ENCODE data around the gene KLHL29.
"Not testable (repeated sequence)": the region's sequence is repeated elsewhere in the genome, so short reads cannot be mapped to it uniquely, and the experiment has no call there.

KLHL29 gene

DNA sequence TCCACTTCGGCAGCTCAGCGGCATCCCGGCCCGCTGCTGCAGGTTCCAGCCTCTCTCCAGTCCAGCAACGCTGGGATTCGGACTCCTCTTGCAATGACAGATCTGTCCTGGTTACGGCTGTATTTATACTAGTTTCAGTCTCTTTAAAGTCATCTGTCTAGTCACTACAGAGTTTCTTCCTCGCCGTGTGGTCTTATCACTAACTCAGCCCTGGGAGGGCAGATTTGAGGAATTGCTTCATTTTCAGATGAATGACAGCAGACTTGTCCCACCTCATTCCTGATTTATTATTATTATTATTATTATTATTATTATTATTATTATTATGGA lies 2.2 kb downstream of the KLHL29 start:
- Histone ChIP-seq H3K4me3 (ENCODE audit: low read depth, low read length) (peak overlapping the region; percentile 77), H3K27me3 (ENCODE audit: control insufficient read depth, insufficient read depth, low read length) (peaks cover 51% of the 10 kb centered on the region), H3K9me3 (ENCODE audit: control insufficient read depth, insufficient read depth, low read length) (no peaks in the 10 kb centered on the region), H3K4me1 (ENCODE audit: control insufficient read depth, insufficient read depth, low read length) (no peaks in the 10 kb centered on the region), H3K36me3 (ENCODE audit: control insufficient read depth, insufficient read depth, low read length) (no peaks in the 10 kb centered on the region), H3K9ac (ENCODE audit: low read depth, low read length) (no peak overlapping the region)

- Histone ChIP-seq H3K9ac (ENCODE audit: low read depth, low read length) (no peak overlapping the region), H3K27me3 (ENCODE audit: control insufficient read depth, insufficient read depth, low read length) (peaks cover 45% of the 10 kb centered on the region)
Observed at GRCh38 chr2:23387845-23388244, 2.9 kb downstream of the KLHL29 start.

GRCh38 chr2:23388294-23388693 lies 3.3 kb downstream of the KLHL29 start:
- Histone ChIP-seq H3K4me1 (ENCODE audit: control insufficient read depth, insufficient read depth, low read length) (no peaks in the 10 kb centered on the region), H3K36me3 (ENCODE audit: control insufficient read depth, insufficient read depth, low read length) (no peaks in the 10 kb centered on the region), H3K9ac (ENCODE audit: low read depth, low read length) (no peak overlapping the region), H3K27me3 (ENCODE audit: control insufficient read depth, insufficient read depth, low read length) (peaks cover 41% of the 10 kb centered on the region), H3K4me3 (ENCODE audit: low read depth, low read length) (no peak overlapping the region), H3K9me3 (ENCODE audit: control insufficient read depth, insufficient read depth, low read length) (no peaks in the 10 kb centered on the region)

More at GRCh38 chr2:23387845-23388244, 2.9 kb downstream of the KLHL29 start:
- H3K36me3 ChIP-seq (ENCODE audit: control insufficient read depth, insufficient read depth, low read length) = no peaks in the 10 kb centered on the region
- H3K4me3 ChIP-seq (ENCODE audit: low read depth, low read length) = no peak overlapping the region
- no peaks in the 10 kb centered on the region for H3K4me1 ChIP-seq (ENCODE audit: control insufficient read depth, insufficient read depth, low read length)
- H3K9me3 ChIP-seq (ENCODE audit: control insufficient read depth, insufficient read depth, low read length) = no peaks in the 10 kb centered on the region

GRCh38 chr2:23388756-23389514 lies 4.0 kb downstream of the KLHL29 start:
- Histone ChIP-seq H3K9ac (ENCODE audit: low read depth, low read length) (no peak overlapping the region), H3K27me3 (ENCODE audit: control insufficient read depth, insufficient read depth, low read length) (peaks cover 34% of the 10 kb centered on the region), H3K9me3 (ENCODE audit: control insufficient read depth, insufficient read depth, low read length) (no peaks in the 10 kb centered on the region), H3K36me3 (ENCODE audit: control insufficient read depth, insufficient read depth, low read length) (no peaks in the 10 kb centered on the region), H3K4me1 (ENCODE audit: control insufficient read depth, insufficient read depth, low read length) (no peaks in the 10 kb centered on the region), H3K4me3 (ENCODE audit: low read depth, low read length) (no peak overlapping the region)

GRCh38 chr2:23390152-23390551 lies 5.2 kb downstream of the KLHL29 start:
- H3K27me3 ChIP-seq (ENCODE audit: control insufficient read depth, insufficient read depth, low read length) = peaks cover 28% of the 10 kb centered on the region
- no peaks in the 10 kb centered on the region for H3K36me3 ChIP-seq (ENCODE audit: control insufficient read depth, insufficient read depth, low read length)
- no peak overlapping the region for H3K4me3 ChIP-seq (ENCODE audit: low read depth, low read length)
- H3K9ac ChIP-seq (ENCODE audit: low read depth, low read length) = no peak overlapping the region
- H3K4me1 ChIP-seq (ENCODE audit: control insufficient read depth, insufficient read depth, low read length) = no peaks in the 10 kb centered on the region
- no peaks in the 10 kb centered on the region for H3K9me3 ChIP-seq (ENCODE audit: control insufficient read depth, insufficient read depth, low read length)

GRCh38 chr2:23391237-23391736 lies 6.3 kb downstream of the KLHL29 start:
- not testable (repeated sequence) for H3K9ac ChIP-seq (ENCODE audit: low read depth, low read length); H3K9me3 ChIP-seq (ENCODE audit: control insufficient read depth, insufficient read depth, low read length); H3K4me3 ChIP-seq (ENCODE audit: low read depth, low read length); H3K36me3 ChIP-seq (ENCODE audit: control insufficient read depth, insufficient read depth, low read length); H3K4me1 ChIP-seq (ENCODE audit: control insufficient read depth, insufficient read depth, low read length)
- peaks cover 25% of the 10 kb centered on the region for H3K27me3 ChIP-seq (ENCODE audit: control insufficient read depth, insufficient read depth, low read length)

DNA sequence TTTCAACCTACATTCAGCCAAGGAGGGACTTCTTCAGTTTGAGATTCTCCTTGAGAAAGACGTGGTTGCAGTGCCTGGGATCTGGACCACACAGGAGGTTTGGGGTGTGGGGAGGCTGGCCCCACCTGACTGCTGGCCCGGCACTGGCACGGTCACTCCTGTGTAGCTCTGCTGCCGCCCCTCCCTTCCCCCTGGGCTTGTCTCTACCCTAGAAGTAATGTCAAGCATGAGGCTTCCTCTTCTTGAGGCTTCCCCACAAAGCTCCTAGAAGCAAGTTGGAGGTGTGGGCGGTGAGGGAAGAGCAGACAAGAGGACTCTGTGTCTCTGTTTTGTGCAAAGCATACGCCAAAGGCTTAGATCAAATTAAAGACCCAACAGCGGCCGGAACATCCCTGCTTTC lies 8.7 kb downstream of the KLHL29 start:
- Histone ChIP-seq H3K9ac (ENCODE audit: low read depth, low read length) (no peak overlapping the region), H3K4me1 (ENCODE audit: control insufficient read depth, insufficient read depth, low read length) (no peaks in the 10 kb centered on the region), H3K36me3 (ENCODE audit: control insufficient read depth, insufficient read depth, low read length) (no peaks in the 10 kb centered on the region), H3K9me3 (ENCODE audit: control insufficient read depth, insufficient read depth, low read length) (no peaks in the 10 kb centered on the region), H3K4me3 (ENCODE audit: low read depth, low read length) (no peak overlapping the region), H3K27me3 (ENCODE audit: control insufficient read depth, insufficient read depth, low read length) (peaks cover under 1% of the 10 kb centered on the region)

DNA sequence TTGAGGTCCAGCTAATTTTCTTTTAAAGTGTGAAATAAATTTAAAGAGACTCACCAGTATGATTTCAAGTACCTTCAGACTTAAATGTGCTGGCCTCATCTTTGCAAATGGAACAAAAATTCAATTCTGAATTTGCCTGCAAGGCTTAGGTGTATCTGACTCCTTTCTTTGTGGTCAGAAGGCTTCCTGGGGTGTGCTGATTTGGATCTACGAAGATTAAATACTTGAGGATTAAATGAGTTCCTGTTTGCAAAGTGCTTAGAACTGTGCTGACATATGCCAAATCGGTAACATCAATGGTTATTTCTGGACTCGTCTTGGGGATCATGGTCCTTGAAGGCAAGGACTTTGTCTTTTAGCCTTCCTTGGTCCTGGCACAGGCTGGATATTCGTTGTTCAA lies 9.7 kb downstream of the KLHL29 start:
- H3K9me3 ChIP-seq (ENCODE audit: control insufficient read depth, insufficient read depth, low read length) = no peaks in the 10 kb centered on the region
- H3K4me1 ChIP-seq (ENCODE audit: control insufficient read depth, insufficient read depth, low read length) = no peaks in the 10 kb centered on the region
- H3K9ac ChIP-seq (ENCODE audit: low read depth, low read length) = no peak overlapping the region
- no peaks in the 10 kb centered on the region for H3K27me3 ChIP-seq (ENCODE audit: control insufficient read depth, insufficient read depth, low read length)
- no peaks in the 10 kb centered on the region for H3K36me3 ChIP-seq (ENCODE audit: control insufficient read depth, insufficient read depth, low read length)
- H3K4me3 ChIP-seq (ENCODE audit: low read depth, low read length) = no peak overlapping the region

DNA sequence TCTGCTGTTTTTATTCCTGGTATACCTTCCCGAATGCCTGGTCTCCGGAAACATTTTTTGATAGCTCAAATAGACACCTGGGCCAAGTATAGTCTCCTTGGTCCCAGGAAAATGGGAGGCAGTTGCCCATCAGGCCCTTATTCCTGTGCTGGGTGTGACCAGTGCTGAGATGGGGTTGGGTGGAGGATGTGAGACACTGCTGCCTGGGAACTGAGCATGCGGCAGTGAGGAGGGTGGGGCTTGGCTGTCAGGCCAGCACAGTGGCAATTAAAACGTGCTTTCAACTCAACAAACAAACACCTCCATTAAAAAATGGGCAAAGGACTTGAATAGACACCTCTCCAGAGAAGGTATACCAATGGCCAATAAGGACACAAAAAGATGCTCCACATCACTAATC lies 12.5 kb downstream of the KLHL29 start:
- Histone ChIP-seq H3K27me3 (ENCODE audit: control insufficient read depth, insufficient read depth, low read length) (no peaks in the 10 kb centered on the region), H3K4me3 (ENCODE audit: low read depth, low read length) (no peak overlapping the region), H3K9me3 (ENCODE audit: control insufficient read depth, insufficient read depth, low read length) (no peaks in the 10 kb centered on the region), H3K4me1 (ENCODE audit: control insufficient read depth, insufficient read depth, low read length) (no peaks in the 10 kb centered on the region), H3K9ac (ENCODE audit: low read depth, low read length) (no peak overlapping the region), H3K36me3 (ENCODE audit: control insufficient read depth, insufficient read depth, low read length) (no peaks in the 10 kb centered on the region)

DNA sequence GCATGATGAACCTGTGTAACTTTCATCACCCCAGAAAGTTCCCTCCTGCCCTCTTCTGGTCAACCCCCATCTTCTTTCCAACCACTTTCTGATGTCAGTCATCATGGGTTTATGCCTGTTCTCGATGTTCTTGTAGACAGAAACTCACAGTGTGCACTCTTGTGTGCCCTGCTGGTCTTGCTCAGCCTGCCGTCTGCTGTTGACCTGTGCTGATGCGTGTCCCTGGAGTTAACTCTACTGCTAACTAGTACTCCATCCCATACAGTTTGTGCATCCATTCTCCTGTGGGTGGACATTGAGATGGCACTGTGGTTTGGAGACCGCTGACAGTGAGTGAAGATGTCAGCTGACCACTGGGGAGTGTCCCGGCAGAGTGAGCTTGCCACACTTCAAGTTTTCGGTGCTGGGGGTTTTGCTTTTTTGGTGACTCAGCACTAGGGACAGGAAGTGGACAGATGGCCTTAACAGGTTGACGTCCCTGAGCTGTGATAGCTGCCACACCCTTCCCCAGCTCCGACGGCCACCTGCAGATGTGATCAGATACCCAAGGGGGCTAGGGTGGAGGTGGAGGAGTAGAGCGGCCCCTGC lies 14.8 kb downstream of the KLHL29 start:
- H3K36me3 ChIP-seq (ENCODE audit: control insufficient read depth, insufficient read depth, low read length) = no peaks in the 10 kb centered on the region
- H3K27me3 ChIP-seq (ENCODE audit: control insufficient read depth, insufficient read depth, low read length) = no peaks in the 10 kb centered on the region
- no peak overlapping the region for H3K9ac ChIP-seq (ENCODE audit: low read depth, low read length)
- H3K9me3 ChIP-seq (ENCODE audit: control insufficient read depth, insufficient read depth, low read length) = no peaks in the 10 kb centered on the region
- H3K4me1 ChIP-seq (ENCODE audit: control insufficient read depth, insufficient read depth, low read length) = peaks cover 11% of the 10 kb centered on the region
- H3K4me3 ChIP-seq (ENCODE audit: low read depth, low read length) = no peak overlapping the region

DNA sequence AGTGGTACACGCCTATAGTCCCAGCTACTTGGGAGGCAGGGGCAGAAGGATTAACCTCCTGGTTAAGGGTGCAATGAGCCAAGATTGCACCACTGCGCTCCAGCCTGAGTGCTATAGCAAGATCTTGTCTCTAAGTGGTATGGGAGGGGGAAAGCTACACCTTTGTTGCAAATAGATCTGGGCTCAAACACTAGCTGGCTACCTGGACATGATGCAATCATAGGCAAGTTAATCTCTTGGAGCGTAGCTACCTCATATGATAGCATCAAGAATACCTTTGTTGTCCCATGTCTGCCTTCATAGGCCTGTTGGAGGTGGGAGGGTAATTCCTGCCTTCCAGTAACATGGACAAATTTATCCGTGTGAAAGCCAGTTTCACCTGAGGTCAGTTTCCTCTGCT lies 15.7 kb downstream of the KLHL29 start:
- Histone ChIP-seq H3K9me3 (ENCODE audit: control insufficient read depth, insufficient read depth, low read length) (no peaks in the 10 kb centered on the region), H3K4me3 (ENCODE audit: low read depth, low read length) (no peak overlapping the region), H3K36me3 (ENCODE audit: control insufficient read depth, insufficient read depth, low read length) (no peaks in the 10 kb centered on the region), H3K9ac (ENCODE audit: low read depth, low read length) (no peak overlapping the region), H3K27me3 (ENCODE audit: control insufficient read depth, insufficient read depth, low read length) (no peaks in the 10 kb centered on the region), H3K4me1 (ENCODE audit: control insufficient read depth, insufficient read depth, low read length) (peaks cover 13% of the 10 kb centered on the region)

GRCh38 chr2:23401427-23402204 lies 16.6 kb downstream of the KLHL29 start:
- Histone ChIP-seq H3K27me3 (ENCODE audit: control insufficient read depth, insufficient read depth, low read length) (no peaks in the 10 kb centered on the region), H3K4me3 (ENCODE audit: low read depth, low read length) (no peak overlapping the region), H3K36me3 (ENCODE audit: control insufficient read depth, insufficient read depth, low read length) (no peaks in the 10 kb centered on the region), H3K9me3 (ENCODE audit: control insufficient read depth, insufficient read depth, low read length) (no peaks in the 10 kb centered on the region), H3K9ac (ENCODE audit: low read depth, low read length) (no peak overlapping the region), H3K4me1 (ENCODE audit: control insufficient read depth, insufficient read depth, low read length) (peaks cover 13% of the 10 kb centered on the region)
